ENCODE data around the gene PAF1. TPM values are rescaled to one million over a fixed set of nuclear protein-coding genes. Genes with fewer than 3 reads are reported as not detected.

Gene PAF1
- 10 to 100 TPM; 28.1 to 44.8 (median 32.3) TPM for total RNA-seq
- long read RNA-seq, donor 1, transcript PAF1-201 (14 exons, 2,066 nt), result major isoform, 84 of 103 reads
- long read RNA-seq, donor 1, partial matches to known transcripts, result 5 of 103 reads
- long read RNA-seq, donor 1, other reads (novel, unspliced or antisense), result 14 of 103 reads
- long read RNA-seq, donor 2, transcript PAF1-201 (14 exons, 2,066 nt), result major isoform, 24 of 27 reads
- long read RNA-seq, donor 2, partial matches to known transcripts, result 1 of 27 reads
- long read RNA-seq, donor 2, other reads (novel, unspliced or antisense), result 2 of 27 reads

DNA sequence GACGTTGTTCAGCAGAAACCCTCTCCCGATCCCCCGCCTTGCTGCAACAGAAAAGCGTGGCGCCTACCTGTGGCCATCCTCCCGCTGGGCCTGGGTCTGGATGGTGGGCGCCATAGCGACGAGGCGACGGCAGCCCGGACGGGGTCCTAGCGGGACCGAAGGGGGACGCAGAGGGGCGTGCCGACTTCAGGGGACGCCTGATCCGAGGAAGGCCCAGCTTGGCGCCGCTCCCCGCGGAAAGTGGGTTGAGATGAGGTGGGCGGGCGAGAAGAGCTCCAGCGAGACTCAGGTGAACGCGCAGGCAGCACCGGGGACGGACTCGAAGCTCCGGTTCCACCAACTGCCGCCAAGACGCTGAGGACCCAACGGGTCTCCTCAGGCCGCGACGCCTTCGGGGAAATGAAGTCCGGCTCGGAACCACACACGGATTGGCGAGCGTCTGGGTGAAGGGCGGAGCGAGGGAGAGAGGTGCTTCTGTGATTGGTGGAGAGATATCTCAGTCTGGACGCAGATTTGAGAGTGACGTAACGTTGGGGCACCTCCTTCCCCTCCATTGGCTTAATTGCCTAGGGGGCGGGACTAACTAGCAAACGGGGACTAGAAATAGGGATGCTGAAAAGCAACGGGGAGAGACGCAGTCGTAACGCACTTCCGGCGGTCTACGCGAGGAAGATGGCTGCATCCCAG lies at the start of gene PAF1, which contains the start of gene MED29:
PAF1 (minus strand) TSS at position 356 of the 687 bp plus-strand sequence; CDS start at position 114, 242 bp downstream.
MED29 (plus strand) TSS at position 628 of the 687 bp plus-strand sequence; CDS start at position 673, 45 bp downstream.
- ATAC-seq, result peak; percentile 96
- Histone ChIP-seq H3K4me3 (peak within 1 kb of the TSS; percentile 100), H3K36me3 (ENCODE audit: low read depth) (peaks cover 6% of the 10 kb centered on the region), H3K4me1 (ENCODE audit: low read depth) (peaks cover 15% of the 10 kb centered on the region), H3K9me3 (no peaks in the 10 kb centered on the region)
- DNase-seq, result peak; percentile 95 to 98 (median 97)
- intact Hi-C loops (cut with DNase I, micrococcal nuclease), result no loop called here
- no peak for TF ChIP-seq CTCF (IDR thresholded peaks at IDR 0.05)

DNA sequence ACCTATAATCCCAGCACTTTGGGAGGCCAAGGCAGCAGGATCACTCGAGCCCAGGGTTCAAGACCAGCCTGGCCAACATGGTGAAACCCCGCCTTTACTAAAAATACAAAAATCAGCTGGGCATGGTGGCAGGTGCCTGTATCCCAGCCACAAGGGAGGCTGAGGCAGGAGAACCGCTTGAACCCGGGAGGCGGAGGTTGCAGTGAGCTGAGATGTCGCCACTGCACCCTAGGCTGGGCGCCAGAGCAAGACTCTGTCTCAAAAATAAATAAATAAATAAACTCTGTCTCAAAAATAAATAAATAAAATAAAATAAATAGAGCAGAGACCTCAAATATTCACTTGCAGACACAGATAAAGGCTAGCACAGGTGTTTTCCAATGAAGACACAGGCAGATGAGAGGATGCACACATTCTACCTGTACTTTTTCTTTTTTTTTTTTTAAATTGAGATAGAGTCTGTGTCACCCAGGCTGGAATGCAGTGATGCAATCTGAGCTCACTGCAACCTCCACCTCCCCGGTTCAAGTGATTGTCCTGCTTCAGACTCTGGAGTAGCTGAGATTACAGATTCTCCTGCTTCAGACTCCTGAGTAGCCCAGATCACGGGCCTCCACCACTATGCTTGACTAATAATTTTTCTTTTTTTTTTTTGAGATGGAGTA lies 47.5 kb upstream of the PAF1 start:
- ATAC-seq (no peak), DNase-seq (no peak)
- Histone ChIP-seq H3K4me3 (no peak overlapping the region), H3K4me1 (ENCODE audit: low read depth) (peaks cover 21% of the 10 kb centered on the region), H3K36me3 (ENCODE audit: low read depth) (peaks cover 2% of the 10 kb centered on the region), H3K9me3 (no peaks in the 10 kb centered on the region)
- intact Hi-C loops (cut with DNase I, micrococcal nuclease), result no loop called here
- TF ChIP-seq CTCF (IDR thresholded peaks at IDR 0.05), result no peak

GRCh38 chr19:39436350-39436716 lies 45.4 kb upstream of the PAF1 start:
- Histone ChIP-seq H3K36me3 (ENCODE audit: low read depth) (peaks cover 5% of the 10 kb centered on the region), H3K9me3 (no peaks in the 10 kb centered on the region), H3K4me3 (peak overlapping the region; percentile 66), H3K4me1 (ENCODE audit: low read depth) (peaks cover 21% of the 10 kb centered on the region)
- TF ChIP-seq CTCF (IDR thresholded peaks at IDR 0.05), result no peak
- DNase-seq (no peak), ATAC-seq (no peak)
- intact Hi-C loops (cut with DNase I, micrococcal nuclease), result no loop called here

GRCh38 chr19:39435499-39436349 lies 44.8 kb upstream of the PAF1 start, which contains the start of gene RPS16:
RPS16 (minus strand) TSS chr19:39435949; CDS start chr19:39435895, 54 bp downstream.
- Histone ChIP-seq H3K4me3 (peak within 1 kb of the TSS; percentile 66), H3K9me3 (no peaks in the 10 kb centered on the region), H3K36me3 (ENCODE audit: low read depth) (peaks cover 5% of the 10 kb centered on the region), H3K4me1 (ENCODE audit: low read depth) (peaks cover 24% of the 10 kb centered on the region)
- peak; percentile 10 for TF ChIP-seq CTCF (IDR thresholded peaks at IDR 0.05)
- peak; percentile 100 for ATAC-seq
- intact Hi-C loops (cut with DNase I, micrococcal nuclease), result no loop called here
- peak; percentile 98 to 100 (median 99) for DNase-seq
